Choroid plexus epithelial cell (primary cell): ENCODE results near the gene SETBP1.

Experiments used
- DNase-seq: peaks from one replicate; pipeline ENCODE4 v3.0.0-alpha.2; 2010; ENCODE audit warnings: low read depth
- H3K4me3 ChIP-seq: 2 replicates; pipeline ENCODE4 v1.5.1; 2011; ENCODE audit warnings: low read depth, mild to moderate bottlenecking, control low read depth, low read length, moderate library complexity
- TF ChIP-seq, protein P1 (sequence below): conservative IDR thresholded peaks from 2 replicates; pipeline ENCODE4 v1.5.1; 2011; ENCODE audit warnings: low read depth, mild to moderate bottlenecking, control low read depth, inconsistent platforms, low read length, moderate library complexity

SETBP1 gene

DNA sequence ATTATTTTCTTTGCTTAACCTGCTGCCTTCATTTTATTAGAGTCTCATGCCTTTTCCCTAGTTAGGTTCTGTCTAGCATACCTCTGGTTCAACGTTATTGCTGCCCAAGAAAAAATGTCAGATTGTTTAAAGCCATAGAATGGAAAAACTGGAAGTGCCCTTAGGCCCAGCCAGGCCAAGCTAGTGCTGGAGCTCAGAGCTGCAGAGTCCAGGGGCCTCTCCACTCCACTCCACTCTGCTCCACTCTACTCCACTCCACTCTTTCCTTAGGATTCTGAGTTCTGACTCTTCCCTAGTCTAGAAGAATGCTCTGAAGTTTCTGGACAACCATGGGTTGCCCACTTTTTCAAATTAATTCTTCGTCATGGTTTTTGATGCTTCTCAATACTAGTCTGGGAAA lies 155.6 kb downstream of the SETBP1 start:
- H3K4me3 ChIP-seq, result no peak overlapping the region
- no peak for DNase-seq
- TF ChIP-seq, protein P1, sequence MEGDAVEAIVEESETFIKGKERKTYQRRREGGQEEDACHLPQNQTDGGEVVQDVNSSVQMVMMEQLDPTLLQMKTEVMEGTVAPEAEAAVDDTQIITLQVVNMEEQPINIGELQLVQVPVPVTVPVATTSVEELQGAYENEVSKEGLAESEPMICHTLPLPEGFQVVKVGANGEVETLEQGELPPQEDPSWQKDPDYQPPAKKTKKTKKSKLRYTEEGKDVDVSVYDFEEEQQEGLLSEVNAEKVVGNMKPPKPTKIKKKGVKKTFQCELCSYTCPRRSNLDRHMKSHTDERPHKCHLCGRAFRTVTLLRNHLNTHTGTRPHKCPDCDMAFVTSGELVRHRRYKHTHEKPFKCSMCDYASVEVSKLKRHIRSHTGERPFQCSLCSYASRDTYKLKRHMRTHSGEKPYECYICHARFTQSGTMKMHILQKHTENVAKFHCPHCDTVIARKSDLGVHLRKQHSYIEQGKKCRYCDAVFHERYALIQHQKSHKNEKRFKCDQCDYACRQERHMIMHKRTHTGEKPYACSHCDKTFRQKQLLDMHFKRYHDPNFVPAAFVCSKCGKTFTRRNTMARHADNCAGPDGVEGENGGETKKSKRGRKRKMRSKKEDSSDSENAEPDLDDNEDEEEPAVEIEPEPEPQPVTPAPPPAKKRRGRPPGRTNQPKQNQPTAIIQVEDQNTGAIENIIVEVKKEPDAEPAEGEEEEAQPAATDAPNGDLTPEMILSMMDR, result no peak

DNA sequence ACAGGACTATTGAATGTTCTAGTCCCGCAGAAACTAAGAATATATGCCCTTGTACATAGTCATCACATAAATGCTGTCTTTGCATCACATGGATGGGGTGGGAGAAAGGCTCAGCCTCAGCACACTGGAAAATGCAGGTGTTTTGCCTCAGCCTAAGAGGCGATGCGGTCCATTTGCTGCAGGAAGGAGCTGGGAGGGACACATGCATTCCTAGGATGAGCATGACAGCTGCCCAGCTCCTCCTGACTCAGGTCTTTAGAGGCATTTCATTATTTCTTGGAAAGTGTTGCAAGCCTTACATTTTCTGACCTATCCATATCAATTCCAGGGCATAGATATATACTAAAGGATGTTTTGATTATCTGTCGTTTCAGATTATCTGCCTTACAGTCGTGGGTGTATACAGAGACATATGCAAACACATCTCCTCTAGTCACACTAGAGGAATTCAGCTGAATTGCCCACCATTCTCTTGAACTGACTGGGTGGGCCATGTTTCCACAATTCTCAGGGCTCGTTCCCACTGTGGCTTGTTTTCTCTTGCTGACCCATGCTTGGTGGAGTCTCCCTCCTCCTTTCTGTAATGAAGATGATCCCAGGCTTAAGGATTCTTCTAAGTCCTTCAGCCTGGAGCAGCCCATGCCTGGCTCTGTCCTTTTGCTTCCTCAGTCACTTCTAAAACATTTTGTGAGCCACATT lies 156.9 kb downstream of the SETBP1 start:
- TF ChIP-seq, protein P1, result no peak

DNA sequence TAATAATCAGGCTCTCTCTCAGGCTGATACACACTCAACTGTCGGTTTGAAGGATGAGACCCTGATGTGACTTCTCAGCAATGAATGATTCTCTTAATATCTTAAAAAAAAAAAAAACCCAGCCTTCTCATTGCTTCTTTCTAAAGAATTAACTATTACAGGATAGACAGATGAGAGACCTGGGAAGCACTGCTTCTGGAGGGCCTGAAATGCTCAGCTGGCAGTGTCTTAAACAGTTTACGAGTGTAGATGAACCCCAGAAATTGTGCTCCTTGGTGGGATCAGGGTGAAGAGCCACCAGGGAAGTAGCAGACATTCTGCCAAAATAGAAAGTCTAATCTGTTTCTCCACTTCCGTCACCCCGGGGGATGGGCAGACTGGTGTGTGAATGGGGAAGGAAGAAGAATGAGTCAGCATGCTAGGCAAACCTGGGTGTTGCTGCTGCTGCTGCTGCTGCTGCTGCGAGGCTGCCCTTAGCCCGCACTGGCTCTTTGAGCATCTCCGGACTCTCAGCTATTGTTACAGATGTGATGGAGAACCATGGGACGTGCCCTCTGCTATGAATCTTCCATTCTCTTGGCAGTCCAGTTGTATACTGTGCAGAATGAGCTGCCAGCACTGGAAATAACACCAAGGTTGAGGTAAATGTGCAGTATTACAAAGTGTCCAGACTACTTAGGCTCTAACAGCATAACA lies 158.4 kb downstream of the SETBP1 start:
- peak; percentile 68 for DNase-seq
- H3K4me3 ChIP-seq, result no peak overlapping the region

More for the DNA sequence above, 156.9 kb downstream of the SETBP1 start:
- no peak overlapping the region for H3K4me3 ChIP-seq
- DNase-seq, result no peak

DNA sequence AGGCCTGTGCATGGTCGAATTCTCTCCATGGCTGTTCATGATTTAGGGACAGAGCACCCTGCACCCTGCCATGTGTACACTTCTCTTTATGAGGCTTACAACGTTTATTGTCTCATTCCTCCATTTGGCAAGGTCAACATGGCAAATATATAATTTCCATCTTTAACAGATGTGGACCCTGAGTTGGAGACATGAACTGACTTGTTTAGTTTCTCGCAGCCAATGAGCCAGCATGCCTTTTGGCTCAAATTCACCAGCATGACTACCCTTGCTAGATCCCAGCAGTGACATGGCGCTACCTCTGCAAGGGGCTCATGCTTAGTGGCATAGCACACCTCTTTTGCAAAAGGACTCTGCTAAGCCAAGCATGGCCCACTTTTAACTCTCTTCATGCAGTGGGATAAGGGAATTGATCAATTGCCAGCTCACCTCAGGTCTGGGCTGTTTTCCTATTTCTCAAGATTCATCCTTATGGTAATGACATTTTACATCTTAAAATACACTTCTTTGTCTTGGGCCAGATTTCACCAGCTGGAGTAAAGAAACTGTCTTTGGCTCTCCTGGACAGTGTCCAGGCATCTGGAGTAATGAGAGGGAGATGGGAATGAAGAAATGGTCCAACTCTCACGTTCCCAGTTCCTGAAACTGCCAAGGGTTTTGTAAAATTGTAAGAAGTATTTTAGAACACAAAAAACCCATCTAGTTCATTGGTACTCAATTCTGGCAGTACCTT lies 159.5 kb downstream of the SETBP1 start:
- no peak overlapping the region for H3K4me3 ChIP-seq
- TF ChIP-seq, protein P1, result no peak
- DNase-seq, result no peak

More for the DNA sequence above, 158.4 kb downstream of the SETBP1 start:
- TF ChIP-seq, protein P1, result no peak

DNA sequence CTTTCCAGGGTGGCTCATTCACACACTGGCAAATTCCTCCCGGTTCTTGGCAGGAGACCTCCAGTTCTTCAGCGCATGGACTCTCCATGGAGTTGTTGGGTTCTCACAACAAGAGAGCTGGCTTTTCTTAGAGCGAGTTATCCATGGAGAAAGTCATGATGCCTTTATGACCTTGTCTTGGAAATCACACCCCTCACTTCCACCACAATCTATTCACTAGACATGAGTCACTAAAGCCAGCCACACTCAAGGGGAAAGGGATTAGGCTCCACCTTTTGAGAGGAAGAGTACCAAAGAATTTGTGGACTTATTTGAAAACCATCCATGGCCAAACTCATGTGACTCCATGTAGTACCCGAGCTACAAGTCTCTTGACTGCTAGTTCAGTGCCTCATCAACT lies 160.5 kb downstream of the SETBP1 start:
- no peak overlapping the region for H3K4me3 ChIP-seq
- TF ChIP-seq, protein P1, result no peak
- DNase-seq, result no peak

DNA sequence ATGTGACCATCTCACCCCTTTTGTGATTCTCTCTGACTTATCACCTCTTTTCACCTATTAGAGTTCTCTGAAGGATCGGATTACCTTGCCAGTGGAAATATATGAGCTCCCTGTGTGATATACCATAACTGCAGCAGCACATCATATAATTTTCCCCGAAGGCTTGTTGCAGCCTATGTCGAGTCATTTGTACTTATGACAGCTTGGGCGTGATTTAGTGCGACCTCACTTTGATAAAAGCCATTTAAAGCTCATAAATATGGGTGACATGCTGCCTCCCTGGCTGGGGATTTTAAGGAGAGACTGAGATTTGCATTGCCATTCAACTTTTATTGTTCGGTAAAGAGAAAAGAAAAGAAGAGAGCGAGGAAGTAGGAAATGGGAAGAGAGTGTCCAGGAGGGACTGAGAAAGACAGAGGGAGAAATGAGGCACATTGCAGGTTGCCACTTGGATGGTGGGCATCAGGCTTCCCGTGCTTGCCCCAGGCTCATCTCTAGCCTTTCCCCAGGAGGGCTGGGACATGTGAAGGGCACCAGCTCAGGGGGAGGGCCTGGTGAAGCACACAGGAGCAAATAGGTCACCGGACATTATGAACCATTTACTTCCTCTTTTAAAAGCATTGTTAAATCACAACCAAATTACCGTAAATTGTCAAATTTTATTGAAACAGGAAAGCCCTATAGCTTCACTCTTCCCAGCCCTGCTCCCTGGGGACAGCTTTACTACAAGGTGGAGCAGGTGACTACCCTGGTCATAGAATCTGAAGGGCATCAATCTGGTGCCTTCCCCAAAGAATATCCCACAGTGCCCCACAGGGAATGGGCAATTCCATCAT lies 161.3 kb downstream of the SETBP1 start:
- H3K4me3 ChIP-seq, result no peak overlapping the region
- TF ChIP-seq, protein P1, result no peak
- no peak for DNase-seq
